ENCODE results near the gene OFD1. TPM values are rescaled to one million over a fixed set of nuclear protein-coding genes. Genes with fewer than 3 reads are reported as not detected.

OFD1 gene
- total and polyA plus RNA-seq, 2 of the 8 experiments (the other 6 are each of a cell fraction or from before 2014, with no cell fraction given) = 8.0 to 23.4 TPM

DNA sequence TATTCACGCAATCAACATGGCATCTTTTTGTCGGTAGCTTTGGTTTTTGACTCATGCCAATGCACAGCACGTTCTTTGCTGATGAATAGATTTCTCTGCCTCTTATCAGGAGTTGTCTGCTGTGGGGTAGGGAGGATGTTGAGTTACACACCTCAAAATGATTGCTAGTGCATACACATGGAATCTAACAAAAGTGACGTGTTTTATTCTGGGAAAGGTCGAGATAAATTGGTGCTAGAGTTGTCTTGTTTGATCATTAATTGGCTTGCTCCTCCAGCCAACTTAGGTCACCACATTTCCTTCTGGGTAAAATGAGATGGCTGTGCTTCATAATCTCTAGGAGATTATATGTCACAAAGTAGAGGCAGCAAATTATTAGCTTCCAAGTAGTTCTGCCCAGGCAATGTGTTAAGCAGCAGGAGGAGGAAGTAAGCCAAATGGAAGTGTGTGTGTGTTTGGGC, 41.7 kb upstream of the OFD1 start:
- Histone ChIP-seq H3K9ac (replicated peaks in 1 of 4; ENCODE audit: extremely low read depth in 1 of 4, low read depth in 3 of 4, low read length in 3 of 4) (no peak overlapping the region), H3K23ac (ENCODE audit: insufficient read length) (no peak overlapping the region), H3K18ac (ENCODE audit: extremely low read depth, low read length) (no peak overlapping the region), H3K56ac (replicated peaks; ENCODE audit: insufficient read length, low read depth, low read length) (no peak overlapping the region), H4K8ac (ENCODE audit: extremely low read depth, insufficient read depth, low read length) (no peak overlapping the region), H3K4me1 (replicated peaks in 1 of 4; ENCODE audit: control insufficient read depth in 3 of 4, insufficient read depth in 4 of 4, low read length in 3 of 4) (peaks cover 0 to 7% (median 3%) of the 10 kb centered on the region in 4 experiments; a peak in 4 of 7 replicates), H4K5ac (ENCODE audit: insufficient read length, low read depth, low read length) (no peak overlapping the region), H2BK5ac (ENCODE audit: low read depth, low read length) (no peak overlapping the region), H3K4me3 (ENCODE audit: extremely low read depth in 1 of 4, insufficient read depth in 2 of 4, low read depth in 3 of 4, low read length in 4 of 4) (no peak overlapping the region), H2BK120ac (replicated peaks; ENCODE audit: low read depth, low read length) (no peak overlapping the region), H3K79me2 (ENCODE audit: control insufficient read depth in 1 of 2, insufficient read depth in 2 of 2, low read length in 2 of 2) (peaks cover 4 to 82% of the 10 kb centered on the region in 2 experiments), H3K79me1 (ENCODE audit: low read depth, low read length) (no peaks in the 10 kb centered on the region; the same call in 1 of the 2 replicates), H3K4me2 (ENCODE audit: insufficient read depth in 1 of 2, low read depth in 2 of 2, low read length in 2 of 2) (peak overlapping the region; percentile 31 to 33; a peak in 2 of 4 replicates), H3K36me3 (ENCODE audit: control insufficient read depth in 2 of 4, insufficient read depth in 4 of 4, low read length in 3 of 4) (no peaks in the 10 kb centered on the region; a peak in 1 of 8 replicates), H2AFZ (ENCODE audit: low read length) (no peak overlapping the region), H4K91ac (replicated peaks; ENCODE audit: insufficient read length, low read length) (no peak overlapping the region), H3K27me3 (replicated peaks in 1 of 4; ENCODE audit: control insufficient read depth in 3 of 4, extremely low read depth in 1 of 4, insufficient read depth in 3 of 4, low read length in 3 of 4) (peaks cover 0 to 2% (median 0%) of the 10 kb centered on the region in 4 experiments; a peak in 1 of 7 replicates), H3K23me2 (ENCODE audit: low read depth, low read length) (peaks cover 4% of the 10 kb centered on the region; the same call in 1 of the 2 replicates), H3K27ac (ENCODE audit: low read depth, low read length) (no peak overlapping the region), H3K14ac (ENCODE audit: insufficient read length) (no peak overlapping the region), H4K20me1 (replicated peaks in 1 of 2; ENCODE audit: control insufficient read depth in 1 of 2, insufficient read depth in 2 of 2, low read length in 2 of 2) (peaks cover 0 to 14% of the 10 kb centered on the region in 2 experiments), H2BK12ac (ENCODE audit: low read depth, low read length) (no peak overlapping the region), H3K9me3 (ENCODE audit: insufficient read depth in 2 of 2, low read depth in 1 of 2, low read length in 1 of 2) (no peaks in the 10 kb centered on the region), H2AK5ac (ENCODE audit: low read depth, low read length) (no peak overlapping the region), H2BK15ac (ENCODE audit: low read length) (no peak overlapping the region), H2BK20ac (ENCODE audit: low read length) (no peak overlapping the region), H3K4ac (replicated peaks; ENCODE audit: insufficient read length, low read depth, low read length) (no peak overlapping the region)
- POLR2A ChIA-PET (ENCODE audit: partially characterized antibody) = interaction anchor here (1.1 to 1.3 kb wide), 2 partner anchors 42 to 337 kb away, joined by 3 to 4 read pairs; partner anchors contain the start of genes GEMIN8, OFD1 and TRAPPC2
- WGBS, 2 experiments (ENCODE audit: extremely low coverage in 1 of 2, insufficient coverage in 1 of 2, insufficient read length in 1 of 2, insufficient replicate concordance in 2 of 2, low coverage in 1 of 2, low lambda C conversion rate in 2 of 2, missing lambda C conversion rate in 1 of 2) = 82% methylated on average over 5 of the region's 5 CpGs; no CpG with 5 or more reads in 1 of the 2 experiments
- FAIRE-seq (no peak), DNase-seq (ENCODE audit: low read depth in 1 of 2, low spot score in 2 of 2) (no peak)
- CTCF ChIA-PET (ENCODE audit: partially characterized antibody) = no interaction called here
- TF ChIP-seq KDM4A (IDR thresholded peaks at IDR 0.05; ENCODE audit: low read depth, low read length, severe bottlenecking) = no peak
- no peak for TF ChIP-seq RBBP5 (IDR thresholded peaks at IDR 0.05; ENCODE audit: borderline replicate concordance, low read depth, low read length)
- no peak for TF ChIP-seq RNF2 (IDR thresholded peaks at IDR 0.05; ENCODE audit: borderline replicate concordance, low read depth, low read length, missing control alignments, poor library complexity, severe bottlenecking)
- TF ChIP-seq, protein P1, sequence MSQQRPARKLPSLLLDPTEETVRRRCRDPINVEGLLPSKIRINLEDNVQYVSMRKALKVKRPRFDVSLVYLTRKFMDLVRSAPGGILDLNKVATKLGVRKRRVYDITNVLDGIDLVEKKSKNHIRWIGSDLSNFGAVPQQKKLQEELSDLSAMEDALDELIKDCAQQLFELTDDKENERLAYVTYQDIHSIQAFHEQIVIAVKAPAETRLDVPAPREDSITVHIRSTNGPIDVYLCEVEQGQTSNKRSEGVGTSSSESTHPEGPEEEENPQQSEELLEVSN (IDR thresholded peaks at IDR 0.05) = no peak
- TF ChIP-seq SIRT6 (IDR thresholded peaks at IDR 0.05; ENCODE audit: low read length) = no peak
- TF ChIP-seq, protein P2, sequence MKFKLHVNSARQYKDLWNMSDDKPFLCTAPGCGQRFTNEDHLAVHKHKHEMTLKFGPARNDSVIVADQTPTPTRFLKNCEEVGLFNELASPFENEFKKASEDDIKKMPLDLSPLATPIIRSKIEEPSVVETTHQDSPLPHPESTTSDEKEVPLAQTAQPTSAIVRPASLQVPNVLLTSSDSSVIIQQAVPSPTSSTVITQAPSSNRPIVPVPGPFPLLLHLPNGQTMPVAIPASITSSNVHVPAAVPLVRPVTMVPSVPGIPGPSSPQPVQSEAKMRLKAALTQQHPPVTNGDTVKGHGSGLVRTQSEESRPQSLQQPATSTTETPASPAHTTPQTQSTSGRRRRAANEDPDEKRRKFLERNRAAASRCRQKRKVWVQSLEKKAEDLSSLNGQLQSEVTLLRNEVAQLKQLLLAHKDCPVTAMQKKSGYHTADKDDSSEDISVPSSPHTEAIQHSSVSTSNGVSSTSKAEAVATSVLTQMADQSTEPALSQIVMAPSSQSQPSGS (IDR thresholded peaks at IDR 0.05; ENCODE audit: low read length) = no peak
- TF ChIP-seq, protein P3, sequence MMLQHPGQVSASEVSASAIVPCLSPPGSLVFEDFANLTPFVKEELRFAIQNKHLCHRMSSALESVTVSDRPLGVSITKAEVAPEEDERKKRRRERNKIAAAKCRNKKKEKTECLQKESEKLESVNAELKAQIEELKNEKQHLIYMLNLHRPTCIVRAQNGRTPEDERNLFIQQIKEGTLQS (IDR thresholded peaks at IDR 0.05; ENCODE audit: insufficient read depth, low read depth, low read length) = no peak
- TF ChIP-seq TAF7 (optimal IDR thresholded peaks at IDR 0.05; ENCODE audit: borderline replicate concordance, low read depth, low read length) = no peak
- TF ChIP-seq KDM1A (IDR thresholded peaks at IDR 0.05; ENCODE audit: borderline replicate concordance, low read length) = no peak

All from H1 (cell line).